HL-60/S4 treated with phorbol 12-myristate 13-acetate at 8.2 ng/mL for 4 days and 3 days (cell line): ENCODE measurements around the gene TAGLN3.

ENCODE experiments used
- in situ Hi-C: fragments of 300-500 bp; cut with MboI; formaldehyde crosslinking; loops from 2 replicates; pipeline ENCODE4 v1.15.0; 2022; ENCODE audit warnings: low sequenced_read_pairs

TAGLN3 gene

DNA sequence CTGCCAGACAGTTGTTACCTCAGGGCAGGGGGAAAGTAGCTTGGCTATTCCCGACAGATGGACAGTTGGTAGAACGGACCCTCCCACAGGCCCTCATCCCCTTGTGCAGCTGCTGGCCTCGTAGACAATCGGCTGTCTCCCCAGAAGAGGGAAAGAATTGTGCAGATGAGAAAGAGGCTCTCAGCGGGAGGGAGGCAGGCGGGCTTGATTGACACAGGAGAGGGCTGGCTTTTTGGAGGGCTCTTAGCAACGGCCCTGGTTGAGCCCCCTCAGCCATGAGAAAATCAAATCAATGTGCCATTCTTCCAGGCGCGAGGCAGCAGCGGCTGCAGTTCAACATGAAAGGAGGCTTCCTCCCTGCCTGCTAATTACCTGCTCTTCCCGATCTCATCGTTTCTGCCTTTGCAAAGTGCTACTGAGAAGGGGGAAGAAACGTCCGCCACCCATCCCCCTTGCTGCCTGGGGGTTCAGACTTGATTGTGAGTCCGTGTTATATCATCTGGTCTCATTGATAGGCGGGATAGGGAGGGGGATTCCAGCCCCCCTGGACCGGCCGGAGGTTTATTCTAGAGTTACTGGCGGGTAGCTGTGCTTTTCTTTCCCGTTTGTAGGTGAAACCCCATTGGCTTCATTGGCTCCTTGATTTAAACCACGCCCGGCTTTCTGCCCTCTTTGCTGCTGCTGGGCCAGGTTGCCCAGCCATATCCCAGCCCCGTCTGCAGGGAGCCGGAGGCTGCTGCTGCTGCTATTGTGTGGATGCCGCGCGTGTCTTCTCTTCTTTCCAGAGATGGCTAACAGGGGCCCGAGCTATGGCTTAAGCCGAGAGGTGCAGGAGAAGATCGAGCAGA is at the start of gene TAGLN3:
Gene TAGLN3 (plus strand): TSS at position 287 of the 848 bp plus-strand sequence. CDS start 501 bp downstream, at position 788.
- in situ Hi-C loops: no loop called here

DNA sequence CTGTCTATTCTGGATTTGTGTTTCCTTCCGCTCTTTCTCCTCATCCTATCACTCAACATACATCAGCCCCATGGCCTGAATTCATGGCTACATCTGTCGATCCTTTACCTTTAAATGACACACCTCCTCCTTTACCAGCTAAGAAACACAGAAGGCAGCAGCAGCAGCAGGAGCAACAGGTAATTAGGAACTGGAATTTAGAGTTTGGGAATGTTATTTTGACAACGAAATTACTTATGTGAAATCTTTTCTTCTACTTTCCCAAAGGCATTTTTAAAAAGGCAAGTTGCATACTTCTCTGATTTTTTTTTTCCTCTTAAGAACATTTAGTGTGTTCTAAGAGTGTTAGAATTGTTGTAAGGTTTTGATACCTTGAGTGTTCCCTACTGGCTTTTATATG is 49.0 kb upstream of the TAGLN3 start:
- in situ Hi-C loops: loop anchor here (25.0 kb wide), 1 partner anchor 237 kb away; no protein-coding TSS in a partner anchor

DNA sequence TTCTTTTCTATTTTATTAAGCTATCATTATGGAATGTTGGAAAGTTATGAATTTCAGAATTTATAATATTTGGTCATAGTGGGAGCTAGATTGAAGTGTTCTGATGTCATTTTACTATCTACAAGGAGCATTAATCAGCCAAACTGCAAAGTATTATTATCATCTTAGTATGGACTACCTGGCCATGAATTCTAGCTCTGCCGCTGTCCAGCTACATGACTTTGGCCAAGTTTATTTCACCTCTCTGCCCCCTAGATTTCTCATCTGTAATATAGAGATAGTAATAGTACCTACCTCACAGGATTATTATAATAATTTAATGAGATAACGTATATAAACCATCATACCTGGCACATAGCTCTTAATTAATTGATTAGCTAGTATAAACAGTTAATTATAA is 47.7 kb upstream of the TAGLN3 start:
- in situ Hi-C loops: loop anchor here (25.0 kb wide), 1 partner anchor 239 kb away; no protein-coding TSS in a partner anchor

DNA sequence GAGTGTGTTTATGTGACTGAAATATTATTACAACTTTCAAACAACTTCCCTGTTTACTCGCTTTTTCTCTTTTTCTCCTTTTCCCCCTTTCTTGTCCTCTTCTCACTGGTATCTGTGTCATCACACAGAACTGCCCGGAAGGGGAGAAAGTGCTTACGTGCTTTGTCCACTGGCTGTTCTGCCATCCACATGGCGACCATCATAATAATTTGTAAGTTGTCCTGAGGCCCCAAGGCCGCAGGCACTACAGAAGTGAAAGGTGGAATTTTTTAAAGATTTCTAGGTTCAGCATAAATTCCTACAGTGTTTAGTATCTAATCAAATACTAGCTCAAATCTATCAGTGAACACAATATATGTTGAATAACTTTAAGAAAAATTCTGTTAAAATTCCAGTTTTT is 46.6 kb upstream of the TAGLN3 start:
- in situ Hi-C loops: loop anchor here (25.0 kb wide), 1 partner anchor 240 kb away; no protein-coding TSS in a partner anchor

DNA sequence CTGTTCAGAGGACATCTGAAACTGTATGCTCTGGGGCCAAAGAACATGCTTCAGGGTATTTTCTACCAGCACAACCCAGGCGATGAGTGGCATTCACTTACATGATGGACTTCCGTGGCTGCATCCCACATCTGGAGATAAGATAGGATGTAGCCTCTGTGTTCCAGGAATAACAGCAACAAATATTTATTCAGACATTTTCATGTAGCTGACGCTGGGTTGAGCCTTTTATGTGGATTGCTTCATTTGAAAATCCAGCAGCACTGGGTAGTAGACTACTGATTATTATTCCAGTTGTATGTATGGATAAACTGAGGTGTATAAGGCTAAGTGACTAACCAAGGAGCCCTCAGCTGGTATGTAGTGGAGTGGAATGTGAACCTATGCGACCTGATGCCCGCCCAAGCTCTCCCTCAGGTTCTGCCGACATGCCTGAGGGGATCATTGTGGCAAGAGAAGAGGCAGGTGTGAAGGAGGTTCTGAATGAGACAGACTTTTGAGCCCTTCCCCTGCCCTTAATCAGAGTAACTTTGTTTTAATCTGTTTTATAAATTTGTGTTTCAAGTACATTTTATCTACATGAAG is 45.8 kb upstream of the TAGLN3 start:
- in situ Hi-C loops: loop anchor here (25.0 kb wide), 1 partner anchor 241 kb away; no protein-coding TSS in a partner anchor

DNA sequence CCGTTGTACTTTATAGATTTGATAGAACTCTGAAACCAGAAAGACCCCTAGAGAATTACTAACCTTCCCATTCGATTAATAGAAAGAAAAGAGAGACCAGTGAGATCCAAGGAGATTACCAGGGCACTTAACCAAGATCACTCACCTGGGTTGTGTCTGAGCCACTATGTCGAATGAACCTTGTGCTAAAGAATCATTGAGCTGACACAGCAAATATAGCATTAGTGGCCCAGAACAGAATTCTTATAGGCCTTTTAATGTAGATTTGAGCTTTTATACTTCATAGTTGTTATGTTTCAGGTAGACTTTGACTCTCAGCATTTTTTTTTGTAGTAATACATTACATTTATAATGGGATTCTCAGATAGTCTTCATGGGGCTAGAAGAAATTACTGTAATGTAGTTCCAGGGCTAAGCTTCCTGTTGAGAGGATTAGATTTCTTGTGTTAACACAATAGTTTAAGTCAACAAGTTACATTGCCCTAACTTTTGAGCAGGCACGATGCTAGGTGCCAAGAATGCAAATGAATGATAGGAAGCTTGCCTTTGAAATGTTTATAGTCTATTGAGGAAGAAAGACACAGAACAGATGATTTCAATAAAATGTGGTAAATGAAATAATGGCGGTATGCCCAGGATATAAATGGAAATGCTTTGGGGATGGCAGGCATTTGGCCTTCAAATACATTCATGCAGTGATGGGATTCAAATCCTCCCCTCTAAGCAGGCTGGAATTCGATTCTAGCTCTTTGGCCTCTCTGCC is 44.3 kb upstream of the TAGLN3 start:
- in situ Hi-C loops: loop anchor here (25.0 kb wide), 1 partner anchor 242 kb away; no protein-coding TSS in a partner anchor

DNA sequence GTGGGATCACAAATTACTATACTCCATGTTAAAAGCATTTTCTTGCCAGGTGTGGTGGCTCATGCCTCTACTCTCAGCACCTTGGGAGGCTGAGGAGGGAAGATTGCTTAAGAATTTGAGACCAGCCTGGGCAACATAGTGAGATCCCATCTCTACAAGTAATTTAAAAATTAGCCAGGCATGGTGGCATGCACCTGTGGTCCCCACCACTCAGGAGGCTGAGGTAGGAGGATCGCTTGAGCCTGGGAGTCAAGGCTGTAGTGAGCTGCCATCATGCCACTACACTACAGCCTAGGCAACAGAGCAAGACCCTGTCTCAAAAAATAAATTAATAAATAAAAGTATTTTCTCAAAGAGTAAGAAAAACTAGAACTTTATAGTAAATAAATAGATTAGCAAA is 42.8 kb upstream of the TAGLN3 start:
- in situ Hi-C loops: loop anchor here (25.0 kb wide), 1 partner anchor 244 kb away; no protein-coding TSS in a partner anchor

DNA sequence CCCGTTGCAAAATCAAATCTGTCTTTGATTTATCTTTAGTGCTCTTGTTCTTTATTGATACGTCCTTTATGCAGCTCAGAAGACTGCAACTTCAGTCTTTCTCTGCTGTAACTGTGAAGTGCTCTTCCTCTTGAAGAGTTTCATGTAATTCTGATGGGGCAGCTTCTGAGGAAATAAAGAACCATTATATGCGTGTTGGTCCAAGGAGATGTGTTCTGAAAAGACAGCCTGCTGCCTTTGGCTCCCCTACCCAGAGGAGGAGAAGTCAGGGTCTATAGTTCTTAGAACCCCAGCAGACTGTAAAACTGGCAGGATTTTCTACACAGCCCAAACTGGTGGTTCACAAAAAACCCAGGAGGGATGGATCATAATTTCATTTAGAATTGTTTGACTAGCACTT is 42.3 kb upstream of the TAGLN3 start:
- in situ Hi-C loops: loop anchor here (25.0 kb wide), 1 partner anchor 244 kb away; no protein-coding TSS in a partner anchor

DNA sequence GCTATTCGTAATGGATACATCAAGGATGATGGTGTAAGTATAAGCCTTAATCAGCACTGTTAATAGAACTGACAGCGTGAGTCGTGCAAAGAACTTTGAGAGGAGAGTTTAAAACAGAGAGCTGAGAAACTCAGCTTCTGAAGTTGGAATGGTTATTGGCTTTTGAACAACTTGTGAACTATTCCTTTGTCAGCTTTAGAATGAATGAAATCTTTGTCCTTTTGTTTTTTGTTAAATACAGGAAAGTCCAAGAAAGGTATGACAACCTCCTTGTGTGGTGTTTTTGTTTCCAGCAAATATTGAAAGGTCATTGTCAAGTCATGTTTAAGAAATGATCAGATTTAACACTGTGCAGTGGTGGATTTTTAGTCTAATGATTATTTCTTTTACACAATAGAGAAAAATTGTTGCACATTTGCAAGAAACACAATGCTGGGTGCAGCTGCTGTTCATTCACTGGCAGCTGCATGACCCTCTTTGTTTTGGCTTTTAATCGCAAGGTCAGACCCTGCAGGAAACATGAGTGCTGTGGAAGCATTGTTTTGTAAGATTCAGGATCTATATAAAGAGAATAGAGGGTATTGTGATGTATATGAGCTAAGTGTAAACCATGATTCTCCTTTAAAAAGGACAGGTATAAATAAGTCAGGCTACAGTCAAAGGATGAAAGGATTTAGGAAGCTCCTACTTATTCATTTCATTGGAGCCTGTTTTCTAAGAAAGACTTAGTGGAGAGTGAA is 41.6 kb upstream of the TAGLN3 start:
- in situ Hi-C loops: loop anchor here (25.0 kb wide), 1 partner anchor 245 kb away; no protein-coding TSS in a partner anchor

DNA sequence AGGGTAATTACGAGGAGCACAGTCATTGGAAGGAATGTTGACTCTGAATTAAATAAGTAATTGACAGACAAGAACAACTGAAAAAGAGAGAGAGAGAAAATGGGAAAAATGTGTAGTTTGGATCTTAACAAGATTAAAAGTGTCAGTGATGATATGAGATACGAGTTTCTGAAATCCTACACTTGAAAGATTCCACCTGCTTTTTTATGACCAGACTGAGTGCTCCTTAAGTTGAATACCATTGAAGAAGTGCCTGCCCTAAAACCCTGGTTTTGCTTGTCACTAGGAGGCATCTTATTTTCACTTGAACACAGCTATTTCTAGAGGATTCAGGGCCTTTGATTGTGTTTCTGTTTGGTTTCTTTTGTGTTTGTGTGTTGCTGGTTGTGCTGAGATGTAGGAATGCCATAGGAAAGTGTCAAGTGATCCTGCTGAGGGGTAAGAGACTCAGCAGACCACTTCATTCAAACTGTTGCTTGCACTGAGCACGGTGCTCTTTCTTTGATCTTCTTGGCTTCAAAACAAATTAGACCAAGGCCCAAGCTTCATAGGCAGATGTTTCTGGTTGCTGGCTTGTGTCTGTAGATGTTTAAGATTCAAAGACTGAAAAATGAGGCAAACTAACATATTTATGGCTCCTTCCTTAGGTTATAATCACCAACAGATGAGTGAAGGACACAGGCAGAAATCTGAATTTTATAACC is 37.1 kb upstream of the TAGLN3 start:
- in situ Hi-C loops: loop anchor here (25.0 kb wide), 1 partner anchor 249 kb away; no protein-coding TSS in a partner anchor

DNA sequence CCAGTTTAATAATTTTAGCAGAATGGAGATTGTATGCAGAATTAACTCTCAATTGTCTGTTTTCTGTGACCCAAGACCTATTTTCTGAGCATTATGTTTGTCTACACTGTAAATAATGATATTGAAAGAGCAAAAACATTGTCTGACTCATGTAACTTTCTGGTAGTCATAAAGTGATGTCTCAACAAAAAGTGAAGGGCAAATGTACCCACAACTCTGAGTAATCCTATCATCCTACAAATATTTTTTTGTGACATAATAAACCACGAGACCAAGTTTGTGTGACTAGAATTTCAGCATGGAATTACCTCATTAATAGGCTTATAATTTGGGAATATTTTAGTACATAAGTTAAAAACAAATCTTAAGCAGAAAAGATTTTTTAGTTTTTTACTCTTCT is 35.3 kb upstream of the TAGLN3 start:
- in situ Hi-C loops: loop anchor here (25.0 kb wide), 1 partner anchor 251 kb away; no protein-coding TSS in a partner anchor

DNA sequence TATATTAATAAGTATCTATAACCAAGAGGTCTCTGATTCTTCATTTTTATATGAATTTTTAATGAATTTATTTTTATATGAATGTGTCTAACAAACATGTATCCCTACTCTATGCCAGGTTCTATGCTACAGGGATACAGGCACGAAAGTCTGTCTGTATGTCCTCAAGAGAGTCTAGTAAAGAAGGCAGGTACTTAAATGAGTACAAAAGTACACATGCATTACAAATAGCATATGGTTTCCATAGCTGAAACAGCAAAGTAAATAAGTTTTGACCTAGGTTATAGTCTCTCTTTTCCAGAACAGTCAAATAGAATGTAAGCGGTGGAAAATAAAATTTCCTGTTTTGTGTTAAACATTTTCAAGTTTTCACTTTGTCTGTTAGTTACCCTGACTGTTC is 33.2 kb upstream of the TAGLN3 start:
- in situ Hi-C loops: loop anchor here (25.0 kb wide), 1 partner anchor 253 kb away; no protein-coding TSS in a partner anchor

DNA sequence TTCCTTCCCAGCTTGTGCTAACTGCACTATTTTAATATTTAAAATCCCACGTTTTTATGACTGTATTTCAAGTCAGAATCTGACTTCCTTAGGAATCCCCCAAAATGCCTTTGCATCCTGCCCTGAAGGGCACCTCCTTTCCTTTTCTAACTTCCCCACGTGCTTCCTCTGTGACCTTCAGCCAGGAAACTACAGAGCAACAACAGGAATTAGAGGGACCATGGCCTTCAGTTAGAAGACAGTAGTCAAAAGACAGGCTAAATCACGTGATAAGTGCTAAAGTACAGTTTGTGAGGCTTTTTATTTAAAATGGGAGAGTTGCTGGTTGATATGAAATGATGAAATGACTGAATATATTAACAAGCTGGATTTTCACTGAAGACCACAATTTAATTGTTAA is 31.7 kb upstream of the TAGLN3 start:
- in situ Hi-C loops: loop anchor here (25.0 kb wide), 1 partner anchor 255 kb away; no protein-coding TSS in a partner anchor

DNA sequence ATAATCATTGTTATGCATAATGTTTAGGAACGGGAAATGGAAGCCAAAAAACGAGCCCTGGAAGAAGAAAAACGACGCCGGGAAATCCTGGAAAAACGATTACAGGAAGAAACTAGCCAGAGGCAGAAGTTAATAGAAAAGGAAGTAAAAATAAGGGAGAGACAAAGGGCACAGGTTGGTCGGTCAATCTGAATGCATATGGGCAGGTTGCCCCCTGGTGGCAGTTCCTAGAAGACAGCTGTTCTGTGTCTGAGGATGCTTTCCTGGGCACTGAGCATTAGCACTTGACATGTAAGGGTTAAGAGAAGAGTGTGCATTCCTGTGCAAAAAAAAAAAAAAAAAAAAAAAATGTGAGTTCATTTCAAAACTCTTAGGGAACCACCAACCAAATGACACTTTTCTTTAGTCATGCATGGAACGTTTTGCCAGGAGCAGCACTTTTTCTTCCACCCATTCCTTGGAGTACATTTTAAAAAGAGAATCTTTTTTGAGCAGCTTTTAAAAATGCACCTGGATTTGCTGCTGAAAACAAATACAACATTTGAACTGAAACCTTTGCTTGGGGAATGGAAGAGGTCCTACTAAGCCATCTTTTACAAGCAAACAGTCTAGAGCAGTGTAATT is 31.0 kb upstream of the TAGLN3 start:
- in situ Hi-C loops: loop anchor here (25.0 kb wide), 1 partner anchor 255 kb away; no protein-coding TSS in a partner anchor

DNA sequence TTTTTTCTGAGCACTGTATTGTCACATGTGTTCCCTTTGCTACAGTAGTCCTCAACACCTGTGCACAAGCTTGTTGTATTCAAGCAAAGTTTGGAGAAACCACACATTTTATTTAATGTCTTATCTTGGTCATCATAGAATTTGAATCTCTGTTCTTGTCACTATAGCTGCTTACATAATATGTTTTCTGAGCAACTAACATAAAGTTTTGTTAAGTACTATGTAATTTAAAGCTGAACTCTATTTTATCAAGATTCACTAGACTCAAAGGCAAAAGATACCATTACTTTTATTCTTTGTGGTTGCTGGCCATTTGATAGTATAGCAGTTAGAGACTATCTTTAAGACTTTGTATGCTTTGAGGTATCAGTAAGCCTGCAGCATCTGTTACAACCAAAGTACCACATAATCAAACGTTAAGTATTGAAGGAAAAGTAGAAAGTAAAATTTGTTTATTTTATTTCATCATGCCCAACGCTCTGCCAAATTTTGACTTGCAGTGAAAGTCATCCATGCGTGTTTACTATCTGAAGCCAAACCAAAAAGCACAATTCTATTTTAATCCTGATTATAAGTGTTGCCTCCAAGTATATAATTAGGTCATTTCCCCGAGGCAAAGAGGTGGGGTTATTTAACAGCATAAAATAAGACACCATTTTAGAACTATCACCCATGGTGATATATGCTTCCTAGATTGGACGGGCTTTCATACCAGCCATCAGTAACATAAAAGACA is 30.2 kb upstream of the TAGLN3 start:
- in situ Hi-C loops: loop anchor here (25.0 kb wide), 1 partner anchor 256 kb away; no protein-coding TSS in a partner anchor

DNA sequence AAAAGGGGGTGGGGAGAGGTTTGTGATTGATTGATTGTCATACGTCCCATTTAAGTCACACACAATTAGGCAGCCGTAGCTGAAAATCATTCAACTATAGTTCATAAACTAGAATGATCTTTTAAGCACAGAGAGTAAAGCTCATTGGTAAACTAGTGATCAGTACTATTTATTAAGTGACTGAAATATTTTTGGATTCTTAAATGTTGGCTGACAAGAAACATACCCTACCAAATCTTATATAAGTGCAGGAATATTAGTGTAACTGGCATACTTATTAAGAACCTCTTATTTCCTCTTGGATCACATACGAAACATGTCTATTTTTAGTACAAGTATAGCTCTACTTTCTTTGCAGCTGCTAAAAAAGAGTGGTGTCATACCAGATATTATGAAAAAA is 28.3 kb upstream of the TAGLN3 start:
- in situ Hi-C loops: loop anchor here (25.0 kb wide), 1 partner anchor 258 kb away; no protein-coding TSS in a partner anchor

DNA sequence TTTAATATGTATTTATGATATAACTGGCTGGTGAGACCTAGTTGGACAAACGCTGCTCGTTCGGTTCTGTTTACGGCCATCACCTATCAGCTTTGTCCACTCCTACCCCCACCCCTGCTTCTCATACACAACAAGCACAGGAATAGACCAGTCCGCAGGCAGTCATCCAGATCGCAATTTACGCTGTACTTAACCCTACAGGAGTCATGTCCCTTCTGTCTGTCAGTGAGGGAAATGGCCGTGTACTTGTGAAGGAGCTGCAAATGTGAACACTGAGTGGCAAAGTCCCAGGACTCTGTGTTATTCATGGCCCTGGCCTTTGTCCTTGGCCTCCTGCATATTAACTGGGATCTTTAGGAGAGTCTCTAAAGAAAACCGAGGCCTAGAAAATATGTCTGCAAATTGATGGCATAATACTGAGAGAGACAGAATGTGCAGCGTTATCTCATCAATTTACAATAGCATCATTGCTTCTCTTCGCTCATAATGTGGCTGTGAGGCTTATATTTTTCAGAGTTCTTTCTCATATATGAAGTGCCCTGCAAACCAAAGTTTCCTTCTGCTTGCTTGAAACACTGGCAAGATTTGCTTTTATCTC is 27.1 kb upstream of the TAGLN3 start:
- in situ Hi-C loops: loop anchor here (25.0 kb wide), 1 partner anchor 259 kb away; no protein-coding TSS in a partner anchor

DNA sequence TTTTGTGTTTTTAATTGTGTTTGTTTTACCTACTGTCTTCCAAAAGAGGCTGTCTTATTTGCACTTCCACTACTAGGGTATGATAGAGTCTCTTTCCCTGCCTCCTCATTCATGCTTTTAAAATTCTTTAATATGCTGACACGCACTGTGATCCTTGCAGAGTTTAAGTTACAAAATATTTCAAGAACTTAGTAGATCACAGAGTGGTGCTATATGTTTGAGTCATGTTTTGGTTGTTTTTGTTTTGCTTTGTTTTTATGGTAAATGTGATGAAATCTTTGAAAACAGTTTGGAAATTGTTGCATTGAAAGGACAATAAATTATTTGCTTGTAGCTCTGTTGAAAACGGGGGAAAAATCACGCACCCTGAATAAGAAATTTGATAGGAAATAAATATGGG is 25.8 kb upstream of the TAGLN3 start:
- in situ Hi-C loops: loop anchor here (25.0 kb wide), 1 partner anchor 261 kb away; no protein-coding TSS in a partner anchor
